GM19455 (cell line): ENCODE data around the gene UNC13C.

Source experiments
- ATAC-seq: cut with Tn5 transposase; IDR thresholded peaks from one replicate; pipeline ENCODE4 v1.9.1; 2021; ENCODE audit not compliant: unreplicated experiment

UNC13C gene

DNA sequence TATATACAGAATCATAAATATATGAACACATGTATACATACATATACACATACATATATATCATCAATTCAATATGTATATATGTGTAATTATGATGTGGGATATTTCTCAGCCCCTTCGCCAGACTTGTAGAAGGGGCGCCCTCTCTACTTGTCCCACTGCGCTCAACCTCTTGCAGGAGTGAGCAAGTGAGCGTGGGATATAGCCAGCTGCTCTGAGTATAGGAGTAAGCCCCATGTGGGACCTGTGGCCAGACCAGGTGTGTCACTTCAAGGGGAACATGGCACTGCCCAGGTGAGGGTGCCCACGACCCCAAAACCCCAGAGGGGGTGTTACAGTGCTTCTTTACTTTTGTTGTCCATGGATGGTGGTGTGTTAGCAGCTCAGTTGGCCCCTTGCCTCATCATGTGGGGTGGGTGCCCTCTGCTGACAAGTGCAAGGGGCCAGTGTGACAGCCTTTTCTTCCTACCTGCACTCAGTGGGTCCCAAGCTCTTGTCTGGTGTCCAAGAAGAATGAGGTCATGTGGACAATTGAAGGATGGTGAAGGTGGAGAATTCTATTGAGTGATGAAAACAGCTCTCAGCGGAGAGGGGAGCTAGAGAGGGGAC is 304.1 kb downstream of the UNC13C start:
- no peak for ATAC-seq

- no peak for ATAC-seq
Observed at GRCh38 chr15:54288049-54288448, 309.8 kb downstream of the UNC13C start.

- ATAC-seq, result no peak
Observed at GRCh38 chr15:54289590-54290136, 311.4 kb downstream of the UNC13C start.

GRCh38 chr15:54298396-54298795 is 320.2 kb downstream of the UNC13C start:
- no peak for ATAC-seq

GRCh38 chr15:54304321-54304720 is 326.1 kb downstream of the UNC13C start:
- no peak for ATAC-seq

DNA sequence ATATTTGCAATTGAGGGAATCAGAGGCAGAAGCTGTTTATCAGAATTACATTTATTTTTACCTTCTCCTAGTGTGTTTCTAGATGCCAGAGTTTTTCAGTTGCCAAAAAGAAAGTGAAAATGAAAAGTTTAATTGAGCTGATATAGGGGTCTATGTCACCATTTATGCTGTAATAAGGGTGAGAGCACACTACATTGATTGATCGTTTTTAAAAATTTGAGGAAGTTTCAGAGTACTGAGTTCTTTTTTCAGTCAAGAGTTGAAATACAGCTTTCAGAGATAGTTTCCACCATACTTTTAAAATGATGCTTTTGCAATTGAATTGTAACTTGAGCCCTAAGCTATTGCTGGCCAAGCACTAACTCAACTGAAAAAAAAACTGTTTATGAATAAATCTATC is 326.9 kb downstream of the UNC13C start:
- ATAC-seq, result no peak

DNA sequence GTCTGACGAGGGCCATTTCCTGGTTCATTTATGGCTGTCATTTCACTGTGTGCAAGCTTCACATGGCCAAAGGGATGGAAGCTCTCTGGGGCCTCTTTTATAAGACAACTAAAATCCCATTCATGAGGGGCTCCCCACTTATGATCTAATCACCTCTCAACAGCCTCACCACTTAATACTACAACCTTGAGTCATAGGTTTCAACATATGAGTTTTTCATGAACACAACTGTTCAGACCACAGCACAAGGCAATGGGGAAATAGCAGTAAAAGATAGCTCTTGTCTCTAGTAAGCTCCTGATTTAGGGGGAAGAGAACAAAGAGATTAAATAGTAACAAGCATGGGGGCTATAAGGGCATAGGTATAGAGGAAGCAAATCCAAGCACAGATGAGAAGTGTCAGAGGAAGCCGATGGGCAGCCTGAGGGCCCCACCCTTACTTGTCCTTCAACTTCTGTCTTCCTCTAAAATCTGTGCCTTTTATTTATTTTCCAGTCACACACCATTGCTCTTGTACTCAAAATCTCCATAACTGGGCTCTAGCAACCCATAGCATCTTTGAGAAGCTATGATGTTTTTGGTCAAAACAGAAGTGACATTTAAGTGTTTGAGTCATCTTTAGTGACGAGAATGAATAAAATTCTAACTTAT is 329.1 kb downstream of the UNC13C start:
- ATAC-seq, result no peak

- ATAC-seq, result no peak
Observed at GRCh38 chr15:54307926-54308325, 329.7 kb downstream of the UNC13C start.

- ATAC-seq, result no peak
Observed at GRCh38 chr15:54312528-54312927, 334.3 kb downstream of the UNC13C start.

- no peak for ATAC-seq
Observed at GRCh38 chr15:54321426-54321825, 343.2 kb downstream of the UNC13C start.

- no peak for ATAC-seq
Observed at GRCh38 chr15:54322341-54322740, 344.1 kb downstream of the UNC13C start.

- no peak for ATAC-seq
Observed at GRCh38 chr15:54345301-54345700, 367.1 kb downstream of the UNC13C start.

DNA sequence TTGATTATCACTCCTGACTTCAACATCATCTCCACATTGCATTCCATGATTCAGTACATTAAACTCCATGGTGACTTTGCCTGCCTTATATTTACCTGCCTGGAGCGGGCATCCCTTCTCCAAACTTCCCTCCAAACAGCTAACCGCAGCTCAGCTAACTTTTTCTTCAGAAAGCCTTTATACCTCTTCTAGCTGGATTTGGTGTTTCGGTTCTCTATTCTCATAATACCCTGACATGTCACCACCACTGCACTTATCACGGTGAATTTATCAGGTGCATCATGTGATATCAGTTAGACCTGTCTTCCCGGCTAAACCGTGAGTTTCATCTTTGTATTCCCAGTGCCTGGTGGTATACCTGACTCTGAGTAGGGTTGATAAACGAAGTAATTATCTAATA is 367.6 kb downstream of the UNC13C start:
- no peak for ATAC-seq

DNA sequence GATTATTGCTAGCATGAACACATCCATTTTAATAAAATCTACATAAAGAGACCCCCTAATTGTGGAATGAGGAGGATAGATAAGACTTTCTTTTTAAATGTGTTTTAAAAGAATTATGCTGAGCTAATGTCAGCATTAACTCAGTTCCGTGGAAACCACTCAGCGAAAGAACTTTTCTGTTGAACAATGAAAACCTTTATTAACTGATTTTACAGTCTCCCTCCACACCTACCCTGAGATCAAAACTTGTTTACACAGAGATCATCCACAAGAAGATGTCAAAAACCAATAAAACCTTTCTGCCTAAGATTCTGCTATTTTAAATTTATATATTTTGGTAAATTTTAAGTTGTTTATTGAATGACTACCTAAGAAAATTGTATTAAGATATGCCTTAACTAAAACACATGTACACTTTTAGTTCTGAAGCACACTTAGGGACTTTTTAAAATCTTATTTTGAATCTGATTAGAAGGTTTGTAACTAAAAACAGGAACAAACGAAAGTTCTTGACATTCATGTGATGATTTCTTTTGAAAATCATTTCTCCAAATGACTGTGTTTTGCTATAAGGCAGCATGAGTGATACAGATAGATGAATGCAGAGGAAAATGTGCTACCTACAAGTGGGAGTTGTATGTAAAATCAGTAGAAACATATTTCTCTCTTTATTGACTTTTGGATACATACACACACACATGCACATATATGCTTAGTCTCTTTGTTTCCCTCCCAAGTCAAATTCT is 369.0 kb downstream of the UNC13C start:
- no peak for ATAC-seq

- ATAC-seq, result no peak
Observed at GRCh38 chr15:54353726-54354125, 375.5 kb downstream of the UNC13C start.

- ATAC-seq, result no peak
Observed at GRCh38 chr15:54354341-54354740, 376.1 kb downstream of the UNC13C start.

GRCh38 chr15:54364961-54365360 is 386.7 kb downstream of the UNC13C start:
- ATAC-seq, result no peak

GRCh38 chr15:54373332-54373731 is 395.1 kb downstream of the UNC13C start:
- no peak for ATAC-seq

DNA sequence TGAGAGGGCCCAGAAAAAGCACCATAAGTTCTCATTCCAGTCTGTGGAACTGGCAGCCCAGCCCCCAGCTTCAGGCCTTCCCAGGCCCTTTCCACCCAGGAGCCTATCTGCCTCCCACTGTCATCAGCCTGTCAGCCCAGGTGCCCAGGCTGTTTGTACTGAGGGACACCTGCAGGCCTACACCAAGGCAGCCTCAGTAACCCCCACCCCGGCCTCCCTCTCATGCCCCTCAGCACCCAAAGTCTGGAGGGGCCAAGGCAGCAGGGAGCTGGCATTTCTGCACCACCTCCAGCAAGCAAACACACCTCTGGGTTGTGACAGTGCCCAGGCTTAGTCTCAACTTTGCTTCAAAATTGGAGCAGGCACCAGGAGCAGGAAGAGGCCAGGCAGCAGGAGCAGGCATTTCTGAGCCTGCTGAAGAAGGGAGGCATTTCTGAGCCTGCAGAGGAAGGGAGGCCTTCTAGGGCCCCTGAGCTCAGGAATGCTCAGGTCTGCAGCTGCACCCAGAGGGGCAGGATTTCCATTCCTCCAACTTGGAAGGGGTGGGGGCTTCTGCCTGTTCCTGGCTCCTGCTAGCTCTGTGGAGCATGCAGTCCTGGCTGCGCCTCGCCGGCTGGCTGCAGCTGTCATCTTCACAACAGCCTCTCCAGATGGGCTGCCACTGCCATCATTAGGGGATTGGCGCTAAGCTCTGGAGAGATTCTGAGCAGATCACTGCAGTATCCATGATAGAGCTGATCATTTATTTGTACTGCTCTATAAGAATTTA is 396.1 kb downstream of the UNC13C start:
- no peak for ATAC-seq

DNA sequence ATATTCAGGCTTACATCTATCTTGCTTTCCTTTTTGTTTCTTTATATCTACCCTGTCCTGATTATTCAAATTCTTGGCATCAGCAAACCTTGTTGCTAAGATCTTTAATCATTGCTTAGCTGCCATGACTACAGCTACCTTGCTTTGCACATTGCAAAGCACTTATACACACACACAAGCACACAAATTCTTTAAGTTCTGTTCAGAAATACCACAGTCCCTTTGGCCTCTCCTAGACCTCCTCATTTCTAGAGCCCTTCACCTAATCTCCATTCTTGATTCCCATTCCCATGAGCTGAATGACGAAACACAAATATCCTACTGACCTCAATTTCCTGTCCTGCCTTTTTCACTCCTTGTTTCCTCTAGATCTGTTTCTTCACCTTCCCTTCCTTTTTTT is 409.6 kb downstream of the UNC13C start:
- ATAC-seq, result no peak

GRCh38 chr15:54388746-54389145 is 410.5 kb downstream of the UNC13C start:
- no peak for ATAC-seq
